HG02973 (cell line): ENCODE results near the gene ASL.
"Not testable (repeated sequence)": the region's sequence is repeated elsewhere in the genome, so short reads cannot be mapped to it uniquely, and the experiment has no call there.

ENCODE experiments used
- ATAC-seq: cut with Tn5 transposase; IDR thresholded peaks from one replicate; pipeline ENCODE4 v1.9.1; 2021; ENCODE audit warnings: moderate library complexity; ENCODE audit not compliant: unreplicated experiment

ASL gene

DNA sequence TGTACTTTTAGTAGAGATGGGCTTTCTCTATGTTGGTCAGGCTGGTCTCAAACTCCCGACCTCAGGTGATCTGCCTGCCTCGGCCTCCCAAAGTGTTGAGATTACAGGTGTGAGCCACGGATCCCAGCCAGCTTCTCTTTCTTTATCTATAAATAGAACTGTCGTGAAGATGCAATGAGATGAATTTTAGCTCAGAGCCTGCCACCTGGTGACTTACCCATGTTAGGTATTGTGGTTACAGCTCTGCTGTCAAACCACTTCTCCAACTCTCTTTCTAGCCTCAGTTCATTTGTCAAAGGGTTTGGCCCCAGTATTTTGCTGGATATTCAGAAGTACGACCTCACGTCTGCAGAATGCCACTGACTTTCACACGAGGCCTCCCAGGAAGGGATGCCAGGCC is 3.4 kb upstream of the ASL start:
- not testable (repeated sequence) for ATAC-seq

DNA sequence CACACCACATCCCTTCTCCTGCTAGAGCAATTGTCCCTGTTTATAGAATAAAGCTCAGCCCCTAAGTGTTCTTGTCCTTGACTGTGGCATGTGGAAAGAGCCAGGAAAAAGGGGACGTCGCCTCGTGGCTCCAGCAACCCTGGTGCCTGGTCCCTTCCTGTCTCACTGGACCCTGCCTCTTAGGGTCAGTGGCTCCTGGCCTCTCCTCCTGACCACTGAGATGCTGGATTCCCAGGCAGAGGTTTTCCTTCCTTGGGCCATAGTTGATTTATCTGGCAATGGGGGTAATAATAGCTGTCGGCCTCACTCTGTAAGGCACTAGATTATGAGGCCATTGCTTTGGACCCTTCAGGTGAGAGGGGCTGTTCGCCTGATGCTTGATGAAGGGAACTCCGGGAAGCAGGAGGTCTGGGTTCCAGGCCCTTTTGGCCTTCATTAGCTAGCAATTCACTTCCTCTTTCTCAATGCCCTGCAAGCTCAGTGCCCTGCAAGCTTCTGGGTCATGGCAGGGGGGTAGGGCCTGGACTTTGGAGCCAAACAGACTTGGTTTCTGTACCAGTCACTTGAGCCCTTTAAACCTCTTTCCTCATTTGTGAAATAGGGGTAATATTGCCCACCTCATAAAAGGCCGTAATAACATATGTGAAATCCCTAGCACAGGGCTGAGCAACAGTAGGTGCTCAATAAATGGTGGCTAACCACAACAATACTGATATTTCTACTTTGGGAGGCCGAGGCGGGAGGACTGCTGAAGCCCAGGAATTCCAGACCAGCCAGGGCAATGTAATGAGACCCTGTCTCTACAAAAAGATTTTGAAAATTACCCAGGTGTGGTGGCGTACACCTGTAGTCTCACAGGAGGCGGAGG is 1.1 kb downstream of the ASL start:
- no peak for ATAC-seq

- ATAC-seq, result no peak
These were observed 2.4 kb downstream of the ASL start for GRCh38 chr7:66078067-66078466.

DNA sequence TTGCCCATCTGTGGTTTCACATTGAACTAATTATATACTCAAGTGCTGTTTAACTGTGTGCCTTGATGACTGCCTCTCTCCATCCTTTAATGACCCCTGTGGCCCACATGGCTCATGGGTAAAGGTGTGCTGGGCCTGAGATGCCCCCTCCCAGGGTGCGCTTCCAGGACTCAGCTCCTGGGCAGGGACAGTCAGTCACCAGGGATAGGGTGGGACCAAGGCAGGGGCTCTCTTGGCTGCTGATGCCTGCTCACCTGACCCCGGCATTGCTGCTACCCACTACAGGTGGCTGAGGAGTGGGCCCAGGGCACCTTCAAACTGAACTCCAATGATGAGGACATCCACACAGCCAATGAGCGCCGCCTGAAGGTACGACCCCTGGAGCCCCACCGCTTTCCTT is 6.5 kb downstream of the ASL start:
- ATAC-seq, result no peak

DNA sequence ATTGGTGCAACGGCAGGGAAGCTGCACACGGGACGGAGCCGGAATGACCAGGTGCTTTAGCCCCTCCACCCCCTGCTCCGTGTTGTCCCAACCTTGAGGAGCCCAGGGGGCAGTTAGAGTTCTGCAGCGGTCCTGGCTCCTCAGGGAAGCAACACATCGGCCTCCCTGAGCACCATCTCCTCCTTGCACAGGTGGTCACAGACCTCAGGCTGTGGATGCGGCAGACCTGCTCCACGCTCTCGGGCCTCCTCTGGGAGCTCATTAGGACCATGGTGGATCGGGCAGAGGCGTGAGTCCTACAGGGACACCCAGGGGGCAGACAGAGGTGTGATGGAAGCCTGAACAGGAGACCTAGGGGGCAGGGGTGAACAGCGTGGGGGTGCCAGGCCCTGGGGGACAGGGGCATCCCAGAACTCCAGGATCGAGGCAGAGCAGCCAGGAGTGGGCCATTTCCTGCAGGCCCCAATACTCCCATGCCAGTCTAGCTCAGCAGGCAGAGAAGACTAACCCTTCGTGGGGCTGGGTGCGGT is 7.3 kb downstream of the ASL start:
- no peak for ATAC-seq

DNA sequence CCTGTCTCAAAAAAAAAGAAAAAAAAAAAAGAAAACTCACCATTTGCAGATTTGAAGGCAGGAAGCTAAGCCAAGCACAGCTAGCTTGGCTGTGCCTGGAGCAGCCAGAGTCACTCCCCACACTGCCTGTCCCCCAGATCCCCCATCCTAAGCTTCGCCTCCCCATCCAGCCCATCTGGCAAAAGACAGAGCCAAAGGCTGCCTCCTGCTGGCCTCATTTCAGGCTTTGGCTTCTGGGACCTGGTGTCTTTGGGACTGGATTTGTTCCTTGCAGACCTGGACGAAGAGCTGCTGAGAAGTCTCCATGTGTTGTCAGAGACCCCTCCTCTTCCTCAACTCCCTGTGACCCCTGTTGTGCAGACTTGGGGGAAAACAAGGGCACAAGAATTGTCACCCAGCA is 8.1 kb downstream of the ASL start:
- ATAC-seq, result no peak

DNA sequence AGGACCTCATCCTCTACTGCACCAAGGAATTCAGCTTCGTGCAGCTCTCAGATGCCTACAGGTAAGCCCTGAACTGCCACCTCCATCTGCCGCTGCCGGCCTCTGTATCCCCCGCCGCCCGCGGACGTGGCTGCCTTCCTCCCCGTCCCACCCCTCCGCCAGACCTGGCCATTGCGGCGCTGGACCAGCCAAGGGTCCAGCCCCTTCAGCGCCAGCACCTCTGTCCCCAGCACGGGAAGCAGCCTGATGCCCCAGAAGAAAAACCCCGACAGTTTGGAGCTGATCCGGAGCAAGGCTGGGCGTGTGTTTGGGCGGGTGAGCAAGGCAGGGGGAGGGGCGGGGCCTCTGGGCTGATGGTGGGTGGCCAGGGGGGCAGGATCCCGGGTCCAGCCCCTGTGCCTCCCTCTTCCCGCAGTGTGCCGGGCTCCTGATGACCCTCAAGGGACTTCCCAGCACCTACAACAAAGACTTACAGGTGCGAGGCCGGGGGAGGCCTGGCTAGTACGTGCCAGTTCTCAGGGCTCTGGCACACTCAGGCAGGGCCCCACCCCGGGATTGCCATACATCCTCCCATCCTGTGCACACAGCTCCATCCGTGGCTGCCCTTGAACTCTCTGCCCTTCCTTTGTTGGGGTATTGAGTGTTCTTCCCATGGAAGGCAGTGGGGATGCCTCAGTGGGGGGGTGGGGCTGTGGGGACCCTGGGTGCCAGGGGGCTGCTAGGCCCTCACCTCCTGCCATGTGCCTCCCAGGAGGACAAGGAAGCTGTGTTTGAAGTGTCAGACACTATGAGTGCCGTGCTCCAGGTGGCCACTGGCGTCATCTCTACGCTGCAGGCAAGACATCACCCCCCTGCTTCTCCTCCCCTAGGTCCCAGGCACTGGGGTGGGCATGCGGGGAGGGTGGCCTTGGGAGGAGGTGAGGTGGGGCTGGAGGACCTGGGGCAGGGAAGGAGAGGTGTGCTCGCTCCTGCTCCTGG is 13.5 kb downstream of the ASL start:
- ATAC-seq, result no peak

DNA sequence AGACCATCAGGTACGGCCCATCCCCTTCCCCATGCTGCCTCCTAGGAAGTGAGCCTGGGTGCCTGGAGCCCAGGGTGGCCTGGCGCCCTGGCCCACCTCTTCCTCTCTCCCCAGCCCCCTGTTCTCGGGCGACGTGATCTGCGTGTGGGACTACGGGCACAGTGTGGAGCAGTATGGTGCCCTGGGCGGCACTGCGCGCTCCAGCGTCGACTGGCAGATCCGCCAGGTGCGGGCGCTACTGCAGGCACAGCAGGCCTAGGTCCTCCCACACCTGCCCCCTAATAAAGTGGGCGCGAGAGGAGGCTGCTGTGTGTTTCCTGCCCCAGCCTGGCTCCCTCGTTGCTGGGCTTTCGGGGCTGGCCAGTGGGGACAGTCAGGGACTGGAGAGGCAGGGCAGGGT is 17.0 kb downstream of the ASL start:
- no peak for ATAC-seq

- no peak for ATAC-seq
These were observed 19.4 kb downstream of the ASL start for GRCh38 chr7:66095010-66095409.

DNA sequence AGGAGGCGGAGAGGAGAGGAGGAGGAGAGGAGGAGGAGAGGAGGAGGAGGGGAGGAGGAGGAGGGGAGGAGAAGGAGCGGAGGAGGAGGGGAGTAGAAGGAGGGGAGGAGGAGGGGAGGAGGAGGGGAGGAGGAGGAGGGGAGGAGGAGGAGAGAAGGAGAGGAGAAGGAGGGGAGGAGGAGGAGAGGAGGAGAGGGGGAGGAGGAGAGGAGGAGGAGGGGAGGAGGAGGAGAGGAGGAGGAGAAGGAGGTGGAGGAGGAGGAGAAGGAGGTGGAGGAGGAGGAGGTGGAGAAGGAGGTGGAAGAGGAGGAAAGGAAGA is 23.6 kb downstream of the ASL start:
- no peak for ATAC-seq

DNA sequence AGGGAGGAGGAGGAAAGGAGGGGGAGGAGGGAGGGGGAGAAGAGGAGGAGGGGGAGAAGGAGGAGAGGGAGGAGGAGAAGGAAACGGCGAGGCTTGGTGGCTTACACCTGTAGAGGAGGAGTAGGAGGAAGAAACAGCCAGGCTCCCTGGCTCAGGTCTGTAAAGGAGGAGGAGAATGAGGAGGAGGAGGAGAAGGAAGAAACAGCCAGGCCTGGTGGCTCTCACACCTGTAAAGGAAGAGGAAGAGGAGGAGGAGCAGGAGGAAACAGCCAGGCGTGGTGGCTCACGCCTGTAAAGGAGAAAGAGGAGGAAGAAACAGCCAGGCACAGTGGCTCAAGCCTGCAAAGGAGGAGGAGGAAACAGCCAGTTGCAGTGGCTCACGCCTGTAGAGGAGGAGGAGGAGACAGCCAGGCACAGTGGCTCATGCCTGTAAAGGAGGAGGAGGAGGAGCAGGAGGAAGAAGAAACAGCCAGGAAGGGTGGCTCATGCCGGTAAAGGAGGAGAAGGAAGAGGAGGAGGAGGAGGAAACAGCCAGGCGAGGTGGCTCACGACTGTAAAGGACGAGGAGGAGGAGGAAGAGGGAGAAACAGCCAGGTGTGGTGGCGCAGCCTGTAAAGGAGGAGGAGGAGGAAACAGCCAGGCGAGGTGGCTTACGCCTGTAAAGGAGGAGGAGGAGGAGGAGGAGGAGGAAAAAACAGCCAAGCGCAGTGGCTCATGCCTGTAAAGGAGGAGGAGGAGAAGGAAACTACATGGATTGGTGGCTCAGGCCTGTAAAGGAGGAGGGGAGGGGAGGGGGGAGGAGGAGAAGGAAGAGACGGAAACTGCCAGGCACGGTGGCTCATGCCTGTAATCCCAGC is 24.2 kb downstream of the ASL start:
- ATAC-seq, result peak; percentile 70

GRCh38 chr7:66100408-66101050 is 24.9 kb downstream of the ASL start:
- ATAC-seq, result peak; percentile 8

- not testable (repeated sequence) for ATAC-seq
These were observed 26.5 kb downstream of the ASL start for GRCh38 chr7:66102168-66102567.

GRCh38 chr7:66103994-66104393 is 28.4 kb downstream of the ASL start:
- not testable (repeated sequence) for ATAC-seq

GRCh38 chr7:66105263-66105748 is 29.7 kb downstream of the ASL start:
- no peak for ATAC-seq

- not testable (repeated sequence) for ATAC-seq
These were observed 32.8 kb downstream of the ASL start for GRCh38 chr7:66108410-66108809.

- ATAC-seq, result no peak
These were observed 35.2 kb downstream of the ASL start for GRCh38 chr7:66110856-66111255.

- ATAC-seq, result peak; percentile 86
These were observed 39.4 kb downstream of the ASL start, which contains the start of gene CRCP for GRCh38 chr7:66114743-66115649. Gene CRCP, plus strand, starts transcription at chr7:66114847. Its CDS starts 116 bp downstream, at chr7:66114963.
